ENCODE measurements around the gene FGFR3.

- TF ChIP-seq CHD2 (IDR thresholded peaks at IDR 0.05; ENCODE audit: low read length, partially characterized antibody) (no peak), ELF1 (IDR thresholded peaks at IDR 0.05) (no peak), EP300 (IDR thresholded peaks at IDR 0.05; ENCODE audit: borderline replicate concordance in 1 of 2, low read depth in 1 of 2, low read length in 1 of 2) (no peak), PBX3 (IDR thresholded peaks at IDR 0.05) (no peak), NFIC (IDR thresholded peaks at IDR 0.05; ENCODE audit: borderline replicate concordance) (no peak), YY1 (IDR thresholded peaks at IDR 0.05; ENCODE audit: low read depth) (no peak), CTCF (IDR thresholded peaks at IDR 0.05) (no peak)
Measured at GRCh38 chr4:1784395-1784788, 8.7 kb upstream of the FGFR3 start.

Data from SK-N-SH (cell line).